T-cell (primary cell): ENCODE results near the gene SHC3. TPM values are rescaled to one million over a fixed set of nuclear protein-coding genes. Genes with fewer than 3 reads are reported as not detected.

Source experiments
- ATAC-seq, 4 experiments: fragments of 200-7000 bp in 3 of 4; fragments of 150-1000 bp in 1 of 4; cut with Tn5 transposase; replicated peaks in 1 of 4; 1 replicate in 3 of 4; 2 replicates in 1 of 4; pipeline ENCODE4 v1.10.0; 2021; ENCODE audit warnings: moderate library complexity in 3 of 4, mild to moderate bottlenecking in 2 of 4, moderate number of reproducible peaks in 1 of 4
- CTCF ChIA-PET, 2 donors: fragments of 300-600 bp; sonication (Branson Sonifier 250); formaldehyde crosslinking; loops; one replicate each; lab custom pipeline; 2022; ENCODE audit warnings: antibody characterized with exemption in 2 of 2; lab: Charles Lee
- POLR2A ChIA-PET, 2 donors: fragments of 300-600 bp; sonication (Branson Sonifier 250); formaldehyde crosslinking; loops; one replicate each; lab custom pipeline; 2022; ENCODE audit warnings: antibody characterized with exemption in 2 of 2; lab: Charles Lee
- DNase-seq, 35 experiments: peaks; one replicate each; pipeline versions ENCODE4 v3.0.0 to v3.0.0-alpha.2; 2013 to 2023
- H3K27ac ChIP-seq: one replicate; pipeline ENCODE4 v1.5.1; 2013; ENCODE audit warnings: low read length
- H3K27me3 ChIP-seq, 2 experiments: replicated peaks in 1 of 2; 1 replicate in 1 of 2; 2 replicates in 1 of 2; pipeline versions ENCODE4 v1.6.1 to v1.7.0; 2013; ENCODE audit warnings: low read length in 1 of 2, mixed read lengths in 1 of 2; ENCODE audit not compliant: control insufficient read depth in 2 of 2, insufficient read depth in 2 of 2; ENCODE audit errors: extremely low read depth in 1 of 2
- H3K36me3 ChIP-seq, 2 donors: 1 replicate in 1 of 2; 2 replicates in 1 of 2; pipeline versions ENCODE4 v1.6.1 to v1.7.0; 2013; ENCODE audit warnings: low read length in 1 of 2; ENCODE audit not compliant: control insufficient read depth in 2 of 2, insufficient read depth in 1 of 2; ENCODE audit errors: extremely low read depth in 1 of 2
- H3K4me1 ChIP-seq, 2 experiments: 1 replicate in 1 of 2; 2 replicates in 1 of 2; pipeline versions ENCODE4 v1.6.1 to v1.7.0; 2013; ENCODE audit warnings: low read length in 2 of 2, mixed read lengths in 1 of 2; ENCODE audit not compliant: insufficient read depth in 2 of 2, control insufficient read depth in 1 of 2; ENCODE audit errors: extremely low read depth in 1 of 2
- H3K4me3 ChIP-seq, 2 donors: 1 replicate in 1 of 2; 2 replicates in 1 of 2; pipeline versions ENCODE4 v1.5.1 to v1.7.0; 2013; ENCODE audit warnings: mild to moderate bottlenecking in 2 of 2, low read length in 1 of 2, moderate library complexity in 1 of 2; ENCODE audit not compliant: control insufficient read depth in 1 of 2; ENCODE audit errors: extremely low read depth in 1 of 2
- H3K9me3 ChIP-seq: 2 replicates; pipeline ENCODE4 v1.7.0; 2013
- H3K27ac Mint-ChIP-seq, 2 donors: one replicate each; pipeline ENCODE4 v1.8.0; 2020 to 2021; ENCODE audit warnings: mild to moderate bottlenecking in 2 of 2, mixed read lengths in 2 of 2
- H3K27me3 Mint-ChIP-seq, 2 donors: one replicate each; pipeline ENCODE4 v1.8.0; 2021 to 2022; ENCODE audit warnings: mixed read lengths in 2 of 2
- H3K36me3 Mint-ChIP-seq: one replicate; pipeline ENCODE4 v1.8.0; 2021; ENCODE audit warnings: mixed read lengths
- H3K4me1 Mint-ChIP-seq, 3 donors: one replicate each; pipeline ENCODE4 v1.8.0; 2020 to 2022; ENCODE audit warnings: mixed read lengths in 3 of 3, mild to moderate bottlenecking in 1 of 3
- H3K4me3 Mint-ChIP-seq, 3 donors: one replicate each; pipeline ENCODE4 v1.8.0; 2020 to 2022; ENCODE audit warnings: mild to moderate bottlenecking in 3 of 3, mixed read lengths in 3 of 3, moderate library complexity in 3 of 3
- H3K9me3 Mint-ChIP-seq, 3 donors: one replicate each; pipeline ENCODE4 v1.8.0; 2020 to 2022; ENCODE audit warnings: mixed read lengths in 3 of 3
- WGBS: methylation state at CpG from one replicate; pipeline ENCODE4 v1.1.5; 2013; ENCODE audit warnings: missing lambda C conversion rate; ENCODE audit not compliant: insufficient coverage; 5-methylcytosine and 5-hydroxymethylcytosine counted together
- total RNA-seq, 35 experiments: library from RNA in 6 of 35; stranded (reverse) in 6 of 35; fragments of 120-200 nt in 1 of 35; gene quantifications; one replicate each; pipeline versions ENCODE4 v1.2.1 to v1.2.4 and lab custom pipeline; 2013 to 2026

SHC3 gene
- total RNA-seq, 5 donors from 2014 or later (not counting 1 experiment from before 2014, with no cell fraction given): 0.16 to 0.19 (median 0.18) TPM; not detected in 2

DNA sequence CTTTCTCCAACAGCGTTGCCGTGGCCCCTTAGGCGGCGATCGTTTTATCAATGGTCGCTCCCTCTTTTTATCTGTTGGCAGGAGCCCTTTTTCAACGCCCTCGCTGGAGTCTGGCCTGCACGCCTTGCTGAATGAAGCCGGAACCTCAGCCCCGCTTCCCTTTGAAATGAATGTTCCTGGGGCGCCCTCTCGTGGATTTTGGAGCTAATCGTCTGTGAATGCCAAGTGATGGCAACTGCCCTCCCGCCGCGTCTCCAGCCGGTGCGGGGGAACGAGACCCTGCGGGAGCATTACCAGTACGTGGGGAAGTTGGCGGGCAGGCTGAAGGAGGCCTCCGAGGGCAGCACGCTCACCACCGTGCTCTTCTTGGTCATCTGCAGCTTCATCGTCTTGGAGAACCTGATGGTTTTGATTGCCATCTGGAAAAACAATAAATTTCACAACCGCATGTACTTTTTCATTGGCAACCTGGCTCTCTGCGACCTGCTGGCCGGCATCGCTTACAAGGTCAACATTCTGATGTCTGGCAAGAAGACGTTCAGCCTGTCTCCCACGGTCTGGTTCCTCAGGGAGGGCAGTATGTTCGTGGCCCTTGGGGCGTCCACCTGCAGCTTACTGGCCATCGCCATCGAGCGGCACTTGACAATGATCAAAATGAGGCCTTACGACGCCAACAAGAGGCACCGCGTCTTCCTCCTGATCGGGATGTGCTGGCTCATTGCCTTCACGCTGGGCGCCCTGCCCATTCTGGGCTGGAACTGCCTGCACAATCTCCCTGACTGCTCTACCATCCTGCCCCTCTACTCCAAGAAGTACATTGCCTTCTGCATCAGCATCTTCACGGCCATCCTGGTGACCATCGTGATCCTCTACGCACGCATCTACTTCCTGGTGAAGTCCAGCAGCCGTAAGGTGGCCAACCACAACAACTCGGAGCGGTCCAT, 177.4 kb downstream of the SHC3 start:
- no peak overlapping the region for H3K27ac ChIP-seq

DNA sequence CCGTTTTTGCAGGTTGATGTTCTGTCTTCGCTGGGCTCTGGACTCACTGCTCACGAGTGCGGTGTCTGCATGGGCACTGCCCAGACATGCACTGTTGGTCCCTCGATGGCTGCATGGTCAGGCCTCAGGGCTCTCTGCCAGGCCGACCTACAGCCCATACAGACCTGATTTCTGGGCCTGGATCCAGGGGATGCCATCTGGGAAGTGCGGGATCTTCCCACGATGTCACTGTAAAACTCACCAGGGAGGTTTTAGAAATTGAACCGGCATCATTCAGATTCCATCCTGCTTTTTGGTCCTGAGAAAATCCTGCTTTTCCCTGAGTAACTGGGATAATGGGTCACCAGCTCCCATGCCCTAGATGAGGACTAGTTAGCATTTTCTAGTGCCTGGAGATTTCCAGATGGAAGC, 178.2 kb downstream of the SHC3 start:
- no peak overlapping the region for H3K27ac Mint-ChIP-seq
- DNase-seq: no peak
- peaks cover 5 to 7% (median 6%) of the 10 kb centered on the region in 3 donors for H3K4me1 Mint-ChIP-seq
- 87% methylated on average over 9 of the region's 9 CpGs for WGBS
- no peak overlapping the region for H3K4me3 Mint-ChIP-seq
- Histone ChIP-seq H3K4me1 (peaks cover 0 to 7% of the 10 kb centered on the region in 2 experiments), H3K36me3 (no peaks in the 10 kb centered on the region), H3K27ac (no peak overlapping the region), H3K9me3 (no peaks in the 10 kb centered on the region), H3K4me3 (no peak overlapping the region), H3K27me3 (peaks cover 0 to 20% of the 10 kb centered on the region in 2 experiments)
- ChIA-PET POLR2A (no interaction called here), CTCF (interaction anchor here (1.0 to 1.2 kb wide), 4 partner anchors 271 to 409 kb away, joined by 3 to 7 read pairs (median 4); no protein-coding TSS in a partner anchor)
- no peak for ATAC-seq
- H3K9me3 Mint-ChIP-seq: no peaks in the 10 kb centered on the region
- H3K36me3 Mint-ChIP-seq: no peaks in the 10 kb centered on the region
- peaks cover 19 to 27% of the 10 kb centered on the region in 2 donors for H3K27me3 Mint-ChIP-seq

More for the DNA sequence above, 177.4 kb downstream of the SHC3 start:
- Histone ChIP-seq H3K36me3 (no peaks in the 10 kb centered on the region), H3K4me1 (peaks cover 0 to 7% of the 10 kb centered on the region in 2 experiments), H3K9me3 (no peaks in the 10 kb centered on the region), H3K27me3 (peaks cover 0 to 18% of the 10 kb centered on the region in 2 experiments), H3K4me3 (no peak overlapping the region)
- peak; percentile 50 to 68 (median 58) for ATAC-seq
- no peak overlapping the region for H3K4me3 Mint-ChIP-seq
- no peaks in the 10 kb centered on the region for H3K36me3 Mint-ChIP-seq
- no peaks in the 10 kb centered on the region for H3K9me3 Mint-ChIP-seq
- 44% methylated on average over 51 of the region's 52 CpGs for WGBS
- DNase-seq: peak; percentile 37 to 80 (median 68)
- no peak overlapping the region for H3K27ac Mint-ChIP-seq
- peaks cover 20 to 28% of the 10 kb centered on the region in 2 donors for H3K27me3 Mint-ChIP-seq
- H3K4me1 Mint-ChIP-seq: peaks cover 5 to 7% (median 6%) of the 10 kb centered on the region in 3 donors
- CTCF ChIA-PET: interaction anchor here (1.0 to 1.2 kb wide), 4 partner anchors 272 to 410 kb away, joined by 3 to 7 read pairs (median 4); no protein-coding TSS in a partner anchor
- POLR2A ChIA-PET: no interaction called here

DNA sequence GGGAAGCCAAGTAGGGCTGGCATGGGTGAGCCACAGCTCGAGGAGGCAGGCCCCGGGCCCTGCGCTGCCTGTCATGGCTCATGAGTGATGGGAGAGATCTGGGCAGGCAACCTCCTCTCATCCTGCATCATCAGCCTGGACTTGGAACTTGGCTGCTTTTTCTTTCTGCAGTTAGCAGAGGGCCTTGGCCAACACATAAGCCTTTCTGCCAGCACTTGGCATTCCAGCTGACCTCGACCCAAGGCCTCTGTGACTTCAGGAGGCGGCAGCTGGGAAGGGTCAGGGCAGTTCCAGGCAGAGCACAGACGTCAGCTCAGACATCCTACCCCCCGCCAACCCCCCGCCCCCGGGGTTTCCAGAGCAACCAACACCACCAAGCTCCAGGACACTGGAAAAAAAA, 179.7 kb downstream of the SHC3 start:
- H3K27ac ChIP-seq: no peak overlapping the region
- ChIA-PET POLR2A (no interaction called here), CTCF (no interaction called here)
- H3K36me3 ChIP-seq: no peaks in the 10 kb centered on the region
- peaks cover 27 to 35% of the 10 kb centered on the region in 2 donors for H3K27me3 Mint-ChIP-seq
- WGBS: 83% methylated on average over 2 of the region's 9 CpGs
- H3K4me3 Mint-ChIP-seq: no peak overlapping the region
- H3K27me3 ChIP-seq: peaks cover 0 to 27% of the 10 kb centered on the region in 2 experiments
- ATAC-seq (no peak), DNase-seq (no peak)
- H3K9me3 ChIP-seq: no peaks in the 10 kb centered on the region
- H3K4me3 ChIP-seq: no peak overlapping the region
- H3K9me3 Mint-ChIP-seq: no peaks in the 10 kb centered on the region
- H3K4me1 ChIP-seq: peaks cover 0 to 7% of the 10 kb centered on the region in 2 experiments
- peaks cover 5 to 7% (median 6%) of the 10 kb centered on the region in 3 donors for H3K4me1 Mint-ChIP-seq
- no peaks in the 10 kb centered on the region for H3K36me3 Mint-ChIP-seq
- H3K27ac Mint-ChIP-seq: no peak overlapping the region

DNA sequence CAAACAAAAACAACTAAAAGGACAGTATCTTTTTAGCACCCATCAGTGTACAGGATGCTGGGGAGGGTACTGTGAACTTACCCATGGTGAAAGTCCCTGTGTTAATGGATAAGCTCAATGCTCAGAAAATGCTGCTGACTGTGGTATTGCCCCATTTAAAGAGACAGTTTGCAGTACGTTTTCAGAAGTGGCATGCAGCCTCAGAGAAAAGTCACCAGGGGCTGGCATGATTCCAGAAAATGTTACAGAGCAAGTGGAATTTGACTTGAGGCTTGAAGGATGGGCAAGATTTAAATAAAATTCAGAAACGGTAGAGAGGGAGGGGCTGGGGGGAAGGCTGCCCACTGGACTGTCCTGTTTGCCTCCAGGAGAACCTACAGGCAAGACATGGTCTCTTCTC, 180.1 kb downstream of the SHC3 start:
- 40% methylated on average over 2 of the region's 2 CpGs for WGBS
- CTCF ChIA-PET: interaction anchor here in 1 of 2 donors (0.6 kb wide), 1 partner anchor 323 kb away, joined by 3 read pairs; no protein-coding TSS in a partner anchor
- POLR2A ChIA-PET: no interaction called here
- Mint-ChIP-seq H3K27me3 (peaks cover 31 to 35% of the 10 kb centered on the region in 2 donors), H3K9me3 (no peaks in the 10 kb centered on the region), H3K36me3 (no peaks in the 10 kb centered on the region), H3K4me1 (peaks cover 5 to 7% (median 6%) of the 10 kb centered on the region in 3 donors), H3K4me3 (no peak overlapping the region), H3K27ac (no peak overlapping the region)
- peaks cover 0 to 30% of the 10 kb centered on the region in 2 experiments for H3K27me3 ChIP-seq
- ATAC-seq (no peak), DNase-seq (no peak)
- peaks cover 0 to 7% of the 10 kb centered on the region in 2 experiments for H3K4me1 ChIP-seq
- no peaks in the 10 kb centered on the region for H3K9me3 ChIP-seq
- H3K27ac ChIP-seq: no peak overlapping the region
- H3K4me3 ChIP-seq: no peak overlapping the region
- H3K36me3 ChIP-seq: no peaks in the 10 kb centered on the region

DNA sequence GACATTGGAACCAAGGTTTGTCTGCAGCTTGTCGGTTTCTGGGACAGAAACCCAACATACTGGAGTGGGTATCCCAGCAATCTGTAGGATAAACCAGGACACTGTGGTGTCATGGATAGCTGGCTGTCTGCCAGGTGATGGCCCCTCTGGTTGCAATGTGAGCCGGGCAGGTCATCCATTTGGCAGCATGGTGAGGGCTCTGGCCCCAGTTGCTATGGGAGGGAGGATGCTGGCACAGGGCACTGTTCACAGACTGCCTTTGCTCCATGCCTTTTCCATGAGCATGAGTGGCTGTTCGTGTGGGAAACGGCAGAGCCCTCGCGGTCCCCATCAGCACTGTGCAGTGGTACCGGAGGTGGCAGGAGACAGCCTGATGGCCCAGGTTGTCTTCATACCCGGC, 181.0 kb downstream of the SHC3 start:
- Histone ChIP-seq H3K4me3 (no peak overlapping the region), H3K27ac (no peak overlapping the region), H3K4me1 (peaks cover 0 to 7% of the 10 kb centered on the region in 2 experiments), H3K27me3 (peaks cover 0 to 28% of the 10 kb centered on the region in 2 experiments), H3K9me3 (no peaks in the 10 kb centered on the region), H3K36me3 (no peaks in the 10 kb centered on the region)
- no peaks in the 10 kb centered on the region for H3K36me3 Mint-ChIP-seq
- WGBS: 78% methylated on average over 6 of the region's 8 CpGs
- DNase-seq (no peak), ATAC-seq (no peak)
- ChIA-PET POLR2A (no interaction called here), CTCF (interaction anchor here in 1 of 2 donors (0.6 kb wide), 1 partner anchor 873 kb away, joined by 3 read pairs; no protein-coding TSS in a partner anchor)
- H3K4me1 Mint-ChIP-seq: peaks cover 5 to 7% (median 6%) of the 10 kb centered on the region in 3 donors
- no peaks in the 10 kb centered on the region for H3K9me3 Mint-ChIP-seq
- no peak overlapping the region for H3K27ac Mint-ChIP-seq
- H3K4me3 Mint-ChIP-seq: no peak overlapping the region
- peaks cover 30 to 39% of the 10 kb centered on the region in 2 donors for H3K27me3 Mint-ChIP-seq

DNA sequence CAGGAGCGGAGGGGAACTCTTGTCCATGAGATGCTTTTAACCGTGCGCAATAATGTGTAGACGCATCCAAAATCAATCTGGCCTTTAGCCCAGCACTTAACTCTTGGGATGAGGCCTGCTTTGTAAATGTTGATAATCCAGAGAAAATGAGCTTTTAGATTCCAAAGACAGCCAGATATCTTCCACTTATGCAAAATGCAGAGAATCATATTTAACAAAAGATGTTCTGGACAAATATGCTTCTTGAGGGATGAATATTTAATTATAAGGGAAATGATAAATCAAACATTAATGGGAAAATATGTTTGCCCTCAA, 181.7 kb downstream of the SHC3 start:
- peaks cover 33 to 39% of the 10 kb centered on the region in 2 donors for H3K27me3 Mint-ChIP-seq
- H3K27ac Mint-ChIP-seq: no peak overlapping the region
- H3K4me1 Mint-ChIP-seq: peaks cover 9 to 13% (median 9%) of the 10 kb centered on the region in 3 donors
- DNase-seq: no peak
- no peaks in the 10 kb centered on the region for H3K36me3 ChIP-seq
- 100% methylated on average over 1 of the region's 4 CpGs for WGBS
- peaks cover 4 to 9% of the 10 kb centered on the region in 2 experiments for H3K4me1 ChIP-seq
- H3K4me3 ChIP-seq: no peak overlapping the region
- ChIA-PET POLR2A (no interaction called here), CTCF (no interaction called here)
- H3K27me3 ChIP-seq: peaks cover 0 to 28% of the 10 kb centered on the region in 2 experiments
- no peak overlapping the region for H3K4me3 Mint-ChIP-seq
- H3K9me3 Mint-ChIP-seq: no peaks in the 10 kb centered on the region
- H3K36me3 Mint-ChIP-seq: no peaks in the 10 kb centered on the region
- H3K27ac ChIP-seq: no peak overlapping the region
- no peak for ATAC-seq
- no peaks in the 10 kb centered on the region for H3K9me3 ChIP-seq
